GM18498 (cell line): ENCODE measurements around the gene GNAZ.

Experiments
- ATAC-seq: cut with Tn5 transposase; IDR thresholded peaks from one replicate; pipeline ENCODE4 v1.9.1; 2021; ENCODE audit warnings: mild to moderate bottlenecking, moderate library complexity; ENCODE audit not compliant: unreplicated experiment

Gene GNAZ

DNA sequence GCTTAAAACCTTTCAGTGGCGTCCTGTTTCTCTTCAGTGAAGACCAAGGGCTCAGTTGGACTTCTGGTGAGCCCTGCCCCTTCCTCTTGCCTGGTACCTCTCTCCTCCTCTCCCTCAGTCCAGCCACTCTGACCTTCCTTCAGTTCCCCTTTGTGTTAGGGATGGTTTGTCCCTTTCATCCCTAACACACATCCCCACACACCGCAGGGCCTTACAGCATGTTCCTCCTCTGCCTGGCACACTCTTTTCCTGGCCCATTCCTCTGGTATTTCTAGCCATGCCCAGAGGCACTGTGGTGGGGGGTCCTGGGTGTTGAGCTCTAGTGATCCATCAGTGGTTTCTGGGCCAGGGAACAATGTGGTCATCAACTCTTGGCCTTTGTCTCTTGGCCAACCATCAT is 21.4 kb downstream of the GNAZ start:
- no peak for ATAC-seq

DNA sequence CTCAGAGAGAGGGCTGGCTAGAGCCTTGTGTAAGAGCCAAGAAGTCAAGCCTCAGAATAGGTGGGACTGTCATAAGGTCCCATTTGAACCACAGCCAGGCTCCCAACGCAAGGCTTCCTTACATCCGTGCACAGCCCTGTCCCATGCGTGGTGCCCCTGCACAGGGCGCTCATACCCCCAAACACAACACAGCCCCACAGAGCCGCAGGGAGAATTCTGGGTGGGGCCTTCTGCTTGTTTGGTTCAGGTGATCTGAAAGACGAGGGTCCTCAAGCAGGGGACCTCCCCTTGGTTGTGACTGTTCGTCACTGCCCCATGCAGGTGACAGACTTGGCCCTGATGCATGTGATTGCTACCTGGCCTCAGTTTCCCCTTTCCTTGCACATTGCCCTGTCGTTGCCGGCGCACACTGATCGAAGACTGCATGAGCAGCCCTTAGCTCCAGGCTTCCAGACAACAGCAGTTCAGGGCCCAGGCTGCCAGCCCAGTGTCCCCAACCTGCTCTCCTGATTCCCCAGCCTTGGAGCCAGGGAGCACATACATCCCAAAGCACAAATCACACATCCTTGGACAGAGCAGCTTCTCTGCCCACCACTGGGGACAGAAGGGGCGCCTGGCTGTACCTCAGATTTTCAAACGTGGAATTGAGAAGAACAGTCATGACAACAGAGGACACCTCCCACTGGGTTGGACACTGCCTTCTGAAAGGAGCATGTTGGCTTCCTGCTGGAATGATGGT is 22.1 kb downstream of the GNAZ start:
- no peak for ATAC-seq

DNA sequence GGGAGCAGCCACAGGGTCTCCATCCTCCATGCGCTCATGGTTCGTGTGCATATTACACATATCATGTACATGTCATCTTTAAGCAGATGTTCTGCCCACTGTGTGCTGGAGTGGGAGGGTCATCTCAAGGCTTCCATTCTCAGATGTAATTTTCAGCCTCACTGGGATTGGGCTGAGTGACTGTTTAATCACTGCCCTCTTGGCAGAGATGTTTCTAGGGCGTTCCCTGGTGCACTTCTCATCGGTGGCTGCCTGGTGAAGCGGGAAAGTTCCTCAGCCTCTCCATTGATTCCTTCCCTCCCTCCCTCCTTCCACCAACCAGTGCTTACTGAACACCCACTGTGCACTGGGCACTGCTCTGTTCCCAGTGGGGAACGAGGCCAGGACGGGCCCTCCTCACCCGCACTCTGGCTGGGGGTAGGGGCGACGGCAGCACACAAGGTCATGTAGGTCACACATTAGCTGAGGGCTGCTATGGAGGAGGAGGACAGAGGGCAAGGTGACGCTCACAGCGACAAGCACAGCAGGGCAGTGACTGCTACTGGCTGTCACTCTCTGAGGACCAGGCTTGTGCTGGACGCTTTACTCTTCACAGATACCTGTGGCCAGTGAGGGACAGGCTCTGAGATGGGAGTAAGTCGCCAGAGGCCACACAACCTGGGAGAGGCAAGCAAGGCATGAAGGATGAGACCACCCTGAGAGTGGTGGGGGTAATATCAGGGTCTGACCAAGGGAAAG is 22.9 kb downstream of the GNAZ start:
- ATAC-seq = no peak

DNA sequence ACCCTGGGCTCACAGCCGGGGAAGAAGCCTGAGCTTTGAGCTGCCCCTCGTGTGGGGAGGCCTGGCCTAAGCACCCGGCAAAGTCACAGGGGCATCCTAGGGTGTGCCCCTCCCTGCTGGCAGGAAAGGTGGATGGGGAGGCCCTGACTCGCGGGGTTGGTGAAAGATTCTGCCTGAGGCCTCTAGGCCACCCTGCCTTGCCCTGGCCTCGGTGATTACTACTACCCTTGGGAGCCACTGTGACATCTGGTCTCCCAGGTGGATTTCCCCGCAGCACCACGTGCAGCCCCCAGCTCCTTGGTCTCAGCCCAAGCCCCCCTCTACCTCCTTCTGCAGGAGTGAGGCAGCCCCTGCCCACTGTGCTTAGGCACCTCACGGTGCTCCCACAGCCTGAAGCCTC is 23.9 kb downstream of the GNAZ start:
- ATAC-seq = no peak

DNA sequence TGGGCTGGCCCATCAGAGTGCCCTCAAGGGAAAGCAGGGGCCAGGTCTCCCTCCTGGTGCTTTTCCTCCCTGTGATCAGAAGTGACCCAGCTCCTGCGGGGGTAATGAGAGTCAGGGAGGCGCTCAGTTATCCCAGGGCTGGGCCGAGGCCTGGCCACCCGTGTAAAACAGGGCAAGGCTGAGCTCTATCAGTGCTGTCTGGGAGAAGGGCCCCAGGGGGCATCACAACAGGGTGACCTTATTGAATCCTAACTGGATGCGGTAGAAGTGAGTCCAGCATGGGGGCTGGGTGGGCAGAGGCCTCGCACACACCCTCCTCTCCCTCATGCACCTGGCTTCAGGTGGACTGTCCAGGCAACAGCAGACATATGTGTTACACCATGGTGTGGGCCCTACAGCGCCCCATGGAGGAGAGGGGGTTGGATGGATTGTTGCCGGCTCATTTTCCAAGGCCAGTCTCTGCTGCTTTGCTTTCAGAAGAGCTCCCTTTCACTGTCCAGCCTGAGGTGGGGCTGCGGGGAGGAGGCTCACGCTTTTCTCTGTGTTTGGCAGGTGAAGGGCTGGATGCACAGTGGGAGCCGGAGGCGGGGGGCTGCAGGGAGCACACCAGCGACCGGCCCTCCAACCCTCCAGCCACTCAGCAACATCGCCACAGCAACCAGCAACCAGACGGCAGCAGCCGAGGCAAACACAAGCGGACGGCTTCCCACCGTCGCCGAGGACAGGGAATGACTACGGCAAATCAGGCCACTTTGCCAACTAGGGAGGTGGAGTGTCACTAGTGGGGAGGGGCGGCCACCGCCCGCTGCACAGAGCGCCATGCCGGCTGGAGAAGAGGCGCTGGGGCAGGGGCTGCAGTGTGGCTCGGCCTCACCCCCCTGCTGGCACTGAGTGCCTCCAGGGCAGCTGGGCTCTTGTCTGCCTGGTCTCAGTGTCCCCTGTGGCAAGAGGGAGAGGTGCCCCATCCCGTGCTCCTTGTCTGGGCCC is 24.7 kb downstream of the GNAZ start:
- no peak for ATAC-seq

DNA sequence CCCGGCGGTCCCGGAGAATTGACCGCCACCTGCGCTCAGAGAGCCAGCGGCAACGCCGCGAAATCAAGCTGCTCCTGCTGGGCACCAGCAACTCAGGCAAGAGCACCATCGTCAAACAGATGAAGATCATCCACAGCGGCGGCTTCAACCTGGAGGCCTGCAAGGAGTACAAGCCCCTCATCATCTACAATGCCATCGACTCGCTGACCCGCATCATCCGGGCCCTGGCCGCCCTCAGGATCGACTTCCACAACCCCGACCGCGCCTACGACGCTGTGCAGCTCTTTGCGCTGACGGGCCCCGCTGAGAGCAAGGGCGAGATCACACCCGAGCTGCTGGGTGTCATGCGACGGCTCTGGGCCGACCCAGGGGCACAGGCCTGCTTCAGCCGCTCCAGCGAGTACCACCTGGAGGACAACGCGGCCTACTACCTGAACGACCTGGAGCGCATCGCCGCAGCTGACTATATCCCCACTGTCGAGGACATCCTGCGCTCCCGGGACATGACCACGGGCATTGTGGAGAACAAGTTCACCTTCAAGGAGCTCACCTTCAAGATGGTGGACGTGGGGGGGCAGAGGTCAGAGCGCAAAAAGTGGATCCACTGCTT is 25.5 kb downstream of the GNAZ start:
- no peak for ATAC-seq

DNA sequence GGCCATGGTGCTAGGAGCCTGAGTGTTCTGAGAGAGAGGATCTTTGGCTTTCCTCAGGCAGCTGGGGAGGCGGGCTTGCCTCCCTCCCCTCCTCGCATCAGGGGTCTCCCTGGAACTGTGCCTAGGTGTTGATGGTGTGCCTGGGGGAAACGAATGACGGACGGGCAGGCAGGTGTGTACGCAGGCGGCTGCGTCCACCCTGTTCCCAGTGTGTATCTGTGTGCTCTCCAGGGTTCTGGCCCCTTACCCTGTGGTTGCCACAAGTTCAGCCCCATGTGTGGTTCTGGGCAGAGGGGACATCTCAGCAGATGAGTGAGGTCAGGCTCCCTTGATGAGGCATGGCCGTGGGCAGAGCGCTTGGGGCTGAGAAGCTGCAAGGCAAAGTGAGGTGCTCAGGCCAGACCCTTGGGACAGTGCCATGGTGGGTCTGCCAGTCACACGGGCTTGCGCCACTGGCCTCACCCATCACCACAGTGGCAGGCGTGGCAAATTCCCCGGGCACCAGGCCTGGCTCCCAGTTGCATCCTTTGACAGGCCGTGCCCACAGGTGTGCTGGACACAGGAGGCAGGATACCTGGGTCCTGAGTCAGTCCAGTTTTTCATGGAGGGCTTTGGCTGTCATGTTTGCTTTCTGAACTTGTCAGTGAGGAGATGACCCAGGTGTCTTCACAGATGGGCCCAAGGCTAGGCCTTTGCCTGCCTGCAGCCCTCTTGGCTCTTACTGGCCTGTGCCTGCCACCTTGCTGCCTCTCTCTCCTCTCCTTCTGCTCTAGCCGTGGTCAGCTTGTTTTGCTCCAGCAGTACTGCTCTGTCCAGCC is 27.3 kb downstream of the GNAZ start:
- ATAC-seq = no peak

DNA sequence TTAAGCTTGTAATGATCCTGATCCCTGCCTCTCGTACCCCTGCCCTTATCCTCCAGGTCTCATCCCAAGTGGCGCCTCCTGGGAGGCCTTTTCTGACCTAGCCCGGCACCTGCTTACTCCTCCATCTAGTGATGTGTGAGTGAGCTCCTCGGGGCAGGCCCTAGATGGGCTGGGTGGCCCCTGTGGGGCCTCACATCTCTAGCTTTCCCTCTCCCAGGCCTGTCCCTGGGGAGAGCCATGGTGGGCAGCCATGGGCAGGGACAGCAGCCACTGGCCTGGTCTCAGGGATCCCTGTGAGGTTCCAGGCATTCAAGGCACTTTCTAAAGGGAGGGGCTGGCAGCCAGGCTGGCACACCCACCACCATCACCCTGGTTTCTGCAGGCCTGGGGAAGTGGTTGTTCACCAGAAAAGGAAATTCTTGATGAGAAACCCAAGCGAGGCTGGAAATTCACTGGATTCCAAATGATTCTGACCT is 27.9 kb downstream of the GNAZ start:
- no peak for ATAC-seq

DNA sequence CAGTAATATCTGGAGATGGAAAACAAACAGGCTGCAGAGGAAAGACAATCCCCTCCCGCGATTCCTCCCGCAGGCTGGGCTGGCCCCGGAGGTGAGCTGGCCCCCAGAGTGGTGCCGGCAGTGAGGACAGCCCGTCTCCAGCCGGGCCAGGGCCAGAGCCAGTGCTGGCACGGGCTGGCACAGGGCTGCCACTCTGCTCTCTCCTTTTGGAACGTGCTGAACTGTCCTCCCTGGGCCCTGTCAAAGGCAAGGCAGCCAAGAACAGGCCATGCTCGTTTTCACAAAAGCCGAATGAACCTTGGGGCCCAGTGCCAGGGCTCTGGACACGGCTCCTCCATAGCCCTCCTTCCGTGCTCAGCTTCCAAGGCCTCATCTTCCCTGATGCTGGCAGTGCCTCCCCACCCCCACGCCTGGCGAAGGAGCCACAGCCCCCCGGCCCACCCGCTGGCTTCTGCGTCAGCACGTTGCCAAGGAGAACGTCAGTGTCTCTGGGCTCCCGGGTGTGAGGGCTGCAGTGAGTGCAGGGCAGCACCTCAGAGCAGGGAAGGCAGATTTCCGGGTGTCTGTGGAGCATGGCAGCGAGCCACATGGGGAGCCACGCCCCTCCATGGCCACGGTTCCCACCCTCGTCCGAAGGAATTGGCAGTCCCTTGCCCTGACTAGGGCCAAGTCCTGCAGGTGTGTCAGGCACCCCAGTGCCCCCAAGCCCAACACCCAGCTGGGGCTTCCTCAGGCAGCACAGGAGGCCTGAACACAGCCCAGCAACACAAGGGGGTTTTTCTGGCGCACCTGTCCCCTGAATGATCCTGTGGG is 28.6 kb downstream of the GNAZ start:
- no peak for ATAC-seq

DNA sequence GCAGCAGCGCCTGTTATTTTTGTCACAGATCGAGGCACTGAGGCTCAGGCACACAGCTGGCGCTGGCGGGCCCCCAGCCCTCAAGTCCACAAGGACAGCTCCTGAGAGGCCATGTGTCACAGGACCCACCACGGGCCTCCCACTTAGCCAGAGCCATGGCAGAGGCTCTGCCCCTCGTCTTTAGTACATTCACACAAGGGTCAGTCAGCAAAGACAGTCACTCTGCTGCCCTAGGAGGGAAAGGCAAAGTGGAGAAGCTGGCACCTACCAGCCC is 29.1 kb downstream of the GNAZ start:
- ATAC-seq = no peak

DNA sequence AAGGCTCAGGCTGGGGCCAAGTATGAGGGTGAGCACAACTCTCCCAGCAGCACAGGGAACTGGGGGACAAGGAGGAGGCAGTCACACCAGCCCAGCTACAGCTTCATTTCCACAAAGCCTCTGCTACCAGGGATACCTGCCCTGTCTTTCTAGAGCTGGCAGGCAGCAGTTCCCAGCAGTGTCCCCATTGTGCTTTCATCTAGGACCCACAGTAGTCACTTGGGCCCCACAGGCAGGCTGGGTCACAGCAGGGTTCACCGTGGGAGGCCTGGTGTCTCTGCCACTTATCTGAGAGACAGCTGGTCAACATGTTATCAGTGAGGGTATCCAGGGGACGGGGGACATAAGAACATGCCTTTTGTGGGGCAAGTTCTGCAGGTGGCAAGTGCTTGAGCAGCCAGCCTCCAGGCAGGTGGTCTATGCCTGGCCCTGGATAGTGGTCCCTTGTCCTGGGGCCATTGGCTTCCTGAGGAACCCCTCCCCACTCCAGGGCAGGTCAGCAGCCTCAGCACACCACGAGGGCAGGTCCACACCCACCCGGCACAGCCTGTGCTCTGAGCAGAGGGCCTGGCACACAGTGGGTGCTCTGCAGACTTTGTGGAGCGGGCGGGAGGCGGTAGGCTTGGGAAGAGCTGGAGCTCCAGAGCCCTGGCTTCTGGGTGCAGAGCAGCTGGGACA is 29.9 kb downstream of the GNAZ start:
- ATAC-seq = no peak

DNA sequence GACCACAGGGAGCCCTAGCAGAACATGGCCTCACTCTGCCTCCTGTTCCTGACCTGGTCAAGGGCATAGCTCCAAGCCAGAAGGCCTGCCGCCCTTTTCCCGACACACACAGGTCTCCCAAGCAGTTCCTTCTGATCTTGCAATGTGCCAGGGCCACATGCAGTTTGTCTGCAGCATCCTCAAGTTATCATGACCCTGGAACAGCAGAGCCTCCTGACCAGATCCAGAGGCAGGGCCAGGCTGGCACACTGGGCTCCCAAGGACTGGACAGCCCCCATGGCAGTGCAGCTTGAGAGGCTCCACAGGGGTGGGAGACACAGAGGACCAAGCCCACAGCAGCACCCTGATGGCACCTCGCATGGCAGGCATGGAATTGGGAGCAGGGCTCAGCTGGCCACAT is 31.2 kb downstream of the GNAZ start:
- no peak for ATAC-seq

DNA sequence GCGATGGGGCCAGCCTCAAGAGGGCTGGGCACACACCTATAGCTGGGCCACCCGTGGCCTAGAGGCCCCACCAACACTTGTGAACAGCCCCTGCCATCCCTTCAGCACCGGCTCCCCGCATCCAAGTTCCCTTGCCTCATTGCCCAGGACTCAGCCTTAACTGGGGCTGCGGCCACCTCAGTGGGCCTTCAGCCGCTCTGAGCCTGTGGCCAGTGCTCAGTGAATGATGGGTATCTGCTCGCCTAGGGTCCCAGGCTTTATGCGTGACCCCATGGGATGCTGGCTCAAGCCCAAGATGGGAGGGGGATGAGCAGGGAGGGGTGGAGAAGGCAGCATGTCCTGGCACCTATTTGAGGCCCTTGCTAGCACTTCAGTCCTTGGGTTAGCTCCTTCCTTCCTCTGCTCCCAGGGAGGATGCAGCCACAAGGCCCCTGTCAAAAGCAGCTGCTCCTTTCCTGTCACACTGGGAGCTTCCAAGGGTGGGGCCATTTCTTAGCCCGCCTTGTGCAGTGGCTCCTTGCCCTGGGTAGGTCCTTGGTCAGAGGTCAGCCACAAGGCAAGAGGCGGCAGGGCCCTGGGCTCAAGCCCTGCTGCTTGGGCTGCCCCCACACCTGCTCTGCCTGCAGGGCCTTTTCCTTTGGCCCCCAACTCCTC is 31.8 kb downstream of the GNAZ start:
- ATAC-seq = no peak

DNA sequence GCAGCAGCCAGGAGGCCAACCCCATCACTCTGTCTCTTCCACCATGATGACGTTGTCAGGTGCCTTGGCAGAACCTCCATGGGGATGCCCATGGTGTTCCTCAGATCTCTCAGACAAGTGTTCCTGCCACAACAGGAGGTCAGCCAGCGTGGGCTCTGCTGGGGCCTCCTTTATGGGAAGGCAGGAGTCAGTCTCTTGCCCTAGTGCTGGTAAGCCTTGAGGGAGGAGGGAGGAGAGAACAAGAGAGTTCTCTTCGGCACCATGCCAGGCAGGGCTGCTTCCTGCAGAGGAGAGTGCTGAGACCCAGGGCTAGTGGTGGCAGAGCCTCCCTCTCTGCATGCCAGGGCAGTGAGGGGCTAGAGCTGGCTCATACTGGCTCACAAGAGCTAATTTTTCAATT is 32.5 kb downstream of the GNAZ start:
- ATAC-seq = no peak

DNA sequence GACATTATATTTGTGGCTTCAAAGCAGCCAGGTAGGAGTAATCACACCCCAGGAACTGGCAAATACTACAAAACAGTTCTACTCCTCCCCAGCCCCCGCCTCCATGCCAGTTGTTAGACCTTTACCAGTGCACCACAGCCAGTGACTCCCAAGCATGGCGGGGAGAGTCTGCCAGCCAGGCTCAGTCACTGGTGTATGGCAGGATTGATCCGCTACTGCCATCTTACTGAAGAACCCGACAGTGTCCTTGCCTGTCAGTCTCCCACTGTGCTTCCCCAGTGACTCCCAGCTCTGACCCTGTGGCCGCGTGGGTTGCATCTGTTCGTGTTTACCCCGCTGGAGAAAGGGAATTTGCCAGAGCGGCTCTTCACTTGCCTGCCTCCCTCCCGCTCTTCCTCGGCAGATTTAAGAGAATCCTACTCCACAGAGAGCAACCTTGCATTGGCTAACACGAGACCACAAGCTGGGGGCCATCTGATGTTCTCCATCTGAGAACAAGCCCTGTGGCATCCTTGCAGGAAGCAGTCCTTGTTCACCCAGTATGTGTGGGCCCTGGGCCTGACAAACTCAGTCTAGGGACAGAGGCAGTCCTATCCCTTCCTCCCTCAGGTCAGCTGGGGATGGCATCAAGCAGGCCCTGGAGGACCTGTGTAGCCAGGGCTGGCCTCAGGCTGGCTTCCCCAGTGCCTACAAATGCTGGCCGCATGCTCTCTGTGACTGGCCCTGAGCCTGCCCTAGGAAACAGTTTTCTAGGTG is 33.1 kb downstream of the GNAZ start:
- no peak for ATAC-seq

DNA sequence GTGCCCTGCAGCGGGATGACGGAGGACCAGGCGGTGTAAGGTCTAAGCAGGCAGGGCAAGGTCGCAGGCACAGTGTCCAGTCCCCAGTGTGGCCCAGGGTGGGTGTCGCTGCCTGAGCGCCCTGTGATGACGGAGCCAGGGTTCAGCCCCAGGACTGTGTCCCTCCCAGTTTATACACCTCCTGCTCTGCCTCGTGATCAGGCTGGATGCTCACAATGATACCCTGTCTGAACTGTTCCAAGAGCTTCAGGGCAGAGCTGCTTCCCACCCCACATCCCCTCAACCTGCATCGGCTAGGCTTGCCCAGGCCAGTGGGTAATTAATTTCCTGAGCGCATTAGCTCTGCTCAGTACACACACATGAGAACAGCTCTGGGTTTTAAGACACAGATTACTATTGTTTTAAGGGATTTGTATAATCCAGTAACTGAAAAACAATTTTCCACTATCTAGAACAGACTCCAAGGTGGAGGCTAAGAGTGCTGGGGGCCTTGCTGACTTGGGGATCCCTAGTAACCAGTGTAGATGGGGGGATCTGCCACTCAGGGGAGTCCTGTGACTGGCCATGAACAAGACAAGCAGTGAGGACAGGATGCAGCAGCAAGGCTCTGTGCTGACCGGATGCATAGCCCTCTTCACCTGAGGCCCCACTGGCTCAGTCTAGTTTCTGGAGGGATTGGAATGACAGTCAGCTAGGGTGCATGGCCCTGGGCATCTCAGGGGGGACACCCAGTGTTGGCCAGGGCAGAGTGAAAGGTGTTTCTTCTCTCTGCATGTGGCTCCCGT is 34.1 kb downstream of the GNAZ start:
- ATAC-seq = no peak

DNA sequence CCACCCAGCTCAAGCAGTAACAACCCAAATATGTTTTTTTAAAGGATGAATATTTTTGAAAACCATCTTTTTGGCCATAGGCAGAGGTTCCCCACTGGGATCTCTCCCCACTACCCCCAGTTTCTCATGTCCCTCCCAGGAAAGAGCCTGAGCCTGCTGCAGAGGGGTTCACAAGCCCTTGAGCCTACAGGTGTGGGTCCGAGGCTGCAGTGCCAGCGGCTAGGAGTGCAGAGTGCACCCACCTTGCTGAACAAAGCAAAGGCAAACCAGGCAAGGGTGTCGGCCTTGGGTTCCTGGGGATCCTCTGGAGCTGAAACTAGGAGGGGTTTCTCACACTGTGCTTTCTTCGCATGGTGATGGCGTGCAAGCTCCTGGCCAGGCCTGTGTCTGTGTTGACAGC is 35.0 kb downstream of the GNAZ start:
- no peak for ATAC-seq
